ENCODE data around the gene TMEM131. TPM values are rescaled to one million over a fixed set of nuclear protein-coding genes. Genes with fewer than 3 reads are reported as not detected.
"Not testable (repeated sequence)": the region's sequence is repeated elsewhere in the genome, so short reads cannot be mapped to it uniquely, and the experiment has no call there.

The TMEM131 gene
- total RNA-seq, 4 donors from 2014 or later = 24.1 to 44.6 (median 34.4) TPM

DNA sequence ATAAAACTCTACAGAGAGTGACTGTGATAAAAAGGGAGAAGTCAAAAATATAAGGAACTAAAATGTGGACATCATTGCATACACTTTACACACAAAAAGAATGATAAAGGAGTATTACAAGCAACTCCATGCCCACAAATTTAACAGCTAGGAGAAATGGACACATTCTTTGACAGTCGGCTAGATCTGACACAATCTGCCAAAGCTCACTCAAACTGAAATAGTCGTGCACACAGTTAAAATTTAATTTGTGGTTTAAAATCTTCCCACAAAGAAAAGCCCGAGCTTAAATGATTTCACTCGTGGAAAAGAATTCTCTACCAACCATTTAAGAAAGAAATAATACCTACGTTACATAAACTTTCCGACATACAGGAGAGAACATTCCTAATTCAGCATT is 149.9 kb downstream of the TMEM131 start:
- DNase-seq (ENCODE audit: low spot score) = no peak
- no peak for ATAC-seq (ENCODE audit: low FRiP score)
- TF ChIP-seq, protein P1, sequence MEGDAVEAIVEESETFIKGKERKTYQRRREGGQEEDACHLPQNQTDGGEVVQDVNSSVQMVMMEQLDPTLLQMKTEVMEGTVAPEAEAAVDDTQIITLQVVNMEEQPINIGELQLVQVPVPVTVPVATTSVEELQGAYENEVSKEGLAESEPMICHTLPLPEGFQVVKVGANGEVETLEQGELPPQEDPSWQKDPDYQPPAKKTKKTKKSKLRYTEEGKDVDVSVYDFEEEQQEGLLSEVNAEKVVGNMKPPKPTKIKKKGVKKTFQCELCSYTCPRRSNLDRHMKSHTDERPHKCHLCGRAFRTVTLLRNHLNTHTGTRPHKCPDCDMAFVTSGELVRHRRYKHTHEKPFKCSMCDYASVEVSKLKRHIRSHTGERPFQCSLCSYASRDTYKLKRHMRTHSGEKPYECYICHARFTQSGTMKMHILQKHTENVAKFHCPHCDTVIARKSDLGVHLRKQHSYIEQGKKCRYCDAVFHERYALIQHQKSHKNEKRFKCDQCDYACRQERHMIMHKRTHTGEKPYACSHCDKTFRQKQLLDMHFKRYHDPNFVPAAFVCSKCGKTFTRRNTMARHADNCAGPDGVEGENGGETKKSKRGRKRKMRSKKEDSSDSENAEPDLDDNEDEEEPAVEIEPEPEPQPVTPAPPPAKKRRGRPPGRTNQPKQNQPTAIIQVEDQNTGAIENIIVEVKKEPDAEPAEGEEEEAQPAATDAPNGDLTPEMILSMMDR (IDR thresholded peaks at IDR 0.05) = no peak

- ATAC-seq (ENCODE audit: low FRiP score) = no peak
- no peak for DNase-seq (ENCODE audit: low spot score)
- TF ChIP-seq, protein P1 (IDR thresholded peaks at IDR 0.05) = no peak
Observed at GRCh38 chr2:97845133-97845532, 150.6 kb downstream of the TMEM131 start.

DNA sequence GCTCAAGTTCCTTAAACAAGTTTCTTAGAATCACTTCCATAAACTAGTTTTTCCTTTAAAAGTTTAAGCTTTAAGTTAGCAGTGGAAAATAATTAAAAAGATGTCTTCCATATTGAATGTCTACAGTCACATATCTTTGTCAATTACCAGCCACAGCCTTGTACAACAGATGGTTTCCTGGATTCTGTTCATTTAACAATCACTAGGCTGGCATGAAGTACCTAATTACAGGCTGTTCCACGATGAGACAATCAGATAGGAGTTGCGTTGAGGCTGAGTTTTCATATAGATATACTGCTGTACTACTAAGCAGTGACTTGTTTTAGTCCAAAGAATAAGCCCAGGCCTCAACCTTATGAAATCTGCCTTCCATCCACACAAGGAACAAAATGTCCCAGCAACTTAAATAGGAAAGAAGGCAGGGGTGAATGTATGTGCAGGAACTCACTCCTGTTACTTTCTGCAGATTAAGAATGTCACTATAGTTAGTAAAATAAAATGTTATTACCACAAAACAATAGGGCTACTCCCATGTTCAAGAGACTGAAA is 151.4 kb downstream of the TMEM131 start:
- no peak for DNase-seq (ENCODE audit: low spot score)

GRCh38 chr2:97840198-97840597 is 155.6 kb downstream of the TMEM131 start:
- DNase-seq (ENCODE audit: low spot score) (no peak), ATAC-seq (ENCODE audit: low FRiP score) (no peak)
- TF ChIP-seq, protein P1 (IDR thresholded peaks at IDR 0.05) = no peak

More for the DNA sequence above, 151.4 kb downstream of the TMEM131 start:
- TF ChIP-seq, protein P1 (IDR thresholded peaks at IDR 0.05) = no peak
- ATAC-seq (ENCODE audit: low FRiP score) = no peak

GRCh38 chr2:97834610-97835009 is 161.1 kb downstream of the TMEM131 start:
- DNase-seq (ENCODE audit: low spot score) (no peak), ATAC-seq (ENCODE audit: low FRiP score) (no peak)
- TF ChIP-seq, protein P1 (IDR thresholded peaks at IDR 0.05) = no peak

DNA sequence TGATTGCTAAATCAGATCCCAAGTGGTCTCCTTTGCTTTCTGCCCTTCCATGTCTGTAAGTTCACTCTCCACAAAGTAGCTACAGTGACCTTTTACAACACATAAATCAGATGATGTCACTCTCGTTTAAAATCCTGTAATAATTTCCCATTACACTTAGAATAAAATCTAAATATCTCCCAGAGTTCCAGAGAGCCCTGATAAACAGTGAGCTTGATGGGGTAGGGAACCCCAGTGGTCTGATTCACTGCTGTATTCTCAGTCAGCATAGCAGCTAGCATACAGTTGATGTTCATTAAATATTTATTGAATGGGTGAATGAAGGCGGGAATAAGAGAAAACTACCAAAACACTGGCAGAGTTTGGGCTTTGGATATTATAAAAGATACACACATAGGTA is 164.6 kb downstream of the TMEM131 start:
- TF ChIP-seq, protein P1 (IDR thresholded peaks at IDR 0.05) = no peak
- ATAC-seq (ENCODE audit: low FRiP score) = no peak
- no peak for DNase-seq (ENCODE audit: low spot score)

GRCh38 chr2:97829255-97829654 is 166.5 kb downstream of the TMEM131 start:
- DNase-seq (ENCODE audit: low spot score); ATAC-seq (ENCODE audit: low FRiP score): not testable (repeated sequence)

- not testable (repeated sequence) for DNase-seq (ENCODE audit: low spot score); ATAC-seq (ENCODE audit: low FRiP score)
Observed at GRCh38 chr2:97827013-97827412, 168.7 kb downstream of the TMEM131 start.

- not testable (repeated sequence) for DNase-seq (ENCODE audit: low spot score); ATAC-seq (ENCODE audit: low FRiP score)
Observed at GRCh38 chr2:97826266-97826847, 169.4 kb downstream of the TMEM131 start.

- not testable (repeated sequence) for DNase-seq (ENCODE audit: low spot score); ATAC-seq (ENCODE audit: low FRiP score)
Observed at GRCh38 chr2:97824011-97824410, 171.7 kb downstream of the TMEM131 start.

DNA sequence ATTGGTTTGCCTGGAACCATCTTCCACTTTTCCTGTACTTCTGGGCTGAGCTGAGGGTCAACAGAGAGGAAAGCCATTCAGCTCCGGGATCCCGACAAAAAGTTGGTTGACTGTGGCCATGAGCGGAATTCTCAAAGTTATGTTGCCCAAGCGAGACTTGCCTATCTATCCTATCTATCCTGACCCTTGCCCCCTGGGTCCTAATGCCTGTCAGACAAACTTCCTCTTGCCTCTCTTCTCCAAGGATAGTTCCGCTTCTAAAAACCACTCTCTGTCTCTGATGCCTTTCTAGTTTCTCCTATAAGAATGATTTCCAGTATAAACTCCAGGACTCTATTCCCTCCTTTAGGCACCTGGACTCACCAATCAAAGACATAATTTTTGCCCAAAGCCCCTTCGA is 173.9 kb downstream of the TMEM131 start:
- DNase-seq (ENCODE audit: low spot score); ATAC-seq (ENCODE audit: low FRiP score): not testable (repeated sequence)

Measured in omental fat pad (tissue), 4 donors.